ENCODE results near the gene MTMR1.

The MTMR1 gene

GRCh38 chrX:150792949-150793527, 99.8 kb downstream of the MTMR1 start:
- DNase-seq = no peak

GRCh38 chrX:150805736-150806135, 112.5 kb downstream of the MTMR1 start:
- DNase-seq = no peak

- DNase-seq = no peak
Observed at GRCh38 chrX:150806827-150807226, 113.6 kb downstream of the MTMR1 start.

- DNase-seq = no peak
Observed at GRCh38 chrX:150813922-150814321, 120.7 kb downstream of the MTMR1 start.
